ENCODE data around the gene NR2C2.

DNA sequence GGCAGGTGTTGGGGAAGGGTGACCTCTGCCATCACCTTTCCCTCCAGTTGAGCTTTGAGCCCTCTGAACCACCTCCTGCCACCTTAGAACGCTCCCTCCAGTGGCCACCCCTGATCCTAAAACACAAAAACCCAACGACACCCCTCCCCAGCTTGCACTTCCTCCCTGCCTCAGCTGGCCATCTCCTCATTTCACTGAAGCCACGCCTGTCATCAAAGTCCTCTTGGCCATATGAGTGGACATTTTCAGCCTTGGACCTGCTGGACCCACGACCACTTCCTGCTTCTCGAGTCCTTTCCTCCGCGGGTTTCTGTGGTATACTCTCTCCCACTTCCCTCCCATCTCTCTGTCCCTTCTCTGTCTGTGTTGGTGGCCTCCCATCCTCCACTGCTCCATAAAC, 48.5 kb upstream of the NR2C2 start:
- TF ChIP-seq, protein P1, sequence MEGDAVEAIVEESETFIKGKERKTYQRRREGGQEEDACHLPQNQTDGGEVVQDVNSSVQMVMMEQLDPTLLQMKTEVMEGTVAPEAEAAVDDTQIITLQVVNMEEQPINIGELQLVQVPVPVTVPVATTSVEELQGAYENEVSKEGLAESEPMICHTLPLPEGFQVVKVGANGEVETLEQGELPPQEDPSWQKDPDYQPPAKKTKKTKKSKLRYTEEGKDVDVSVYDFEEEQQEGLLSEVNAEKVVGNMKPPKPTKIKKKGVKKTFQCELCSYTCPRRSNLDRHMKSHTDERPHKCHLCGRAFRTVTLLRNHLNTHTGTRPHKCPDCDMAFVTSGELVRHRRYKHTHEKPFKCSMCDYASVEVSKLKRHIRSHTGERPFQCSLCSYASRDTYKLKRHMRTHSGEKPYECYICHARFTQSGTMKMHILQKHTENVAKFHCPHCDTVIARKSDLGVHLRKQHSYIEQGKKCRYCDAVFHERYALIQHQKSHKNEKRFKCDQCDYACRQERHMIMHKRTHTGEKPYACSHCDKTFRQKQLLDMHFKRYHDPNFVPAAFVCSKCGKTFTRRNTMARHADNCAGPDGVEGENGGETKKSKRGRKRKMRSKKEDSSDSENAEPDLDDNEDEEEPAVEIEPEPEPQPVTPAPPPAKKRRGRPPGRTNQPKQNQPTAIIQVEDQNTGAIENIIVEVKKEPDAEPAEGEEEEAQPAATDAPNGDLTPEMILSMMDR (optimal IDR thresholded peaks at IDR 0.05 in 1 of 3, IDR thresholded peaks at IDR 0.05 in 1 of 3, conservative IDR thresholded peaks at IDR 0.05 in 1 of 3; ENCODE audit: extremely low read depth in 1 of 3, insufficient read depth in 2 of 3, low read length in 3 of 3) = no peak
- TF ChIP-seq EZH2 (IDR thresholded peaks at IDR 0.05; ENCODE audit: low read length) = no peak

Data from keratinocyte (primary cell).